Neural progenitor cell (in vitro differentiated cells): ENCODE measurements around the gene TMEM185A. TPM values are rescaled to one million over a fixed set of nuclear protein-coding genes. Genes with fewer than 3 reads are reported as not detected.
"Not testable (repeated sequence)": the region's sequence is repeated elsewhere in the genome, so short reads cannot be mapped to it uniquely, and the experiment has no call there.

ENCODE experiments used
- DNase-seq: peaks from one replicate; pipeline ENCODE4 v3.0.0-alpha.2; 2016; ENCODE audit warnings: low spot score
- H2AFZ ChIP-seq: fragments of 200-600 bp; sonication (generic); replicated peaks from 2 replicates; pipeline ENCODE4 v1.6.1; 2016; ENCODE audit warnings: antibody characterized with exemption
- H3F3A ChIP-seq: fragments of 200-600 bp; sonication (generic); 2 replicates; pipeline ENCODE4 v1.6.1; 2016; ENCODE audit warnings: antibody characterized with exemption, low read depth
- H3K27ac ChIP-seq: fragments of 200-600 bp; sonication (generic); 2 replicates; pipeline ENCODE4 v1.5.1; 2016; ENCODE audit warnings: mild to moderate bottlenecking
- H3K27me3 ChIP-seq: fragments of 200-600 bp; sonication (generic); 2 replicates; pipeline ENCODE4 v1.6.1; 2016; ENCODE audit warnings: mild to moderate bottlenecking, moderate library complexity
- H3K36me3 ChIP-seq: fragments of 200-600 bp; sonication (generic); 2 replicates; pipeline ENCODE4 v1.5.1; 2016
- H3K4me1 ChIP-seq: fragments of 200-600 bp; sonication (generic); 2 replicates; pipeline ENCODE4 v1.6.1; 2016; ENCODE audit warnings: mixed run types
- H3K4me2 ChIP-seq: fragments of 200-600 bp; sonication (generic); 2 replicates; pipeline ENCODE4 v1.6.1; 2016
- H3K4me3 ChIP-seq: fragments of 200-600 bp; sonication (generic); 2 replicates; pipeline ENCODE4 v1.5.1; 2016
- H3K79me2 ChIP-seq: fragments of 200-600 bp; sonication (generic); 2 replicates; pipeline ENCODE4 v1.6.1; 2016; ENCODE audit warnings: low read depth
- H3K9ac ChIP-seq: fragments of 200-600 bp; sonication (generic); 2 replicates; pipeline ENCODE4 v1.6.1; 2016
- H3K9me3 ChIP-seq: fragments of 200-600 bp; sonication (generic); 2 replicates; pipeline ENCODE4 v1.5.1; 2016; ENCODE audit warnings: low read depth
- H4K20me1 ChIP-seq: fragments of 200-600 bp; sonication (generic); 2 replicates; pipeline ENCODE4 v1.6.1; 2016; ENCODE audit warnings: low read depth
- H3K27ac Mint-ChIP-seq: 3 replicates; pipeline ENCODE4 v1.8.0; 2021; ENCODE audit warnings: mixed read lengths
- H3K27me3 Mint-ChIP-seq: 2 replicates; pipeline ENCODE4 v1.8.0; 2022; ENCODE audit warnings: low read depth, mild to moderate bottlenecking, inconsistent platforms, moderate library complexity, mixed read lengths; ENCODE audit not compliant: insufficient read depth
- H3K36me3 Mint-ChIP-seq: 3 replicates; pipeline ENCODE4 v1.8.0; 2021; ENCODE audit warnings: mixed read lengths
- H3K4me1 Mint-ChIP-seq: 3 replicates; pipeline ENCODE4 v1.8.0; 2021; ENCODE audit warnings: mixed read lengths
- H3K4me3 Mint-ChIP-seq: 3 replicates; pipeline ENCODE4 v1.8.0; 2021; ENCODE audit warnings: mild to moderate bottlenecking, moderate library complexity, mixed read lengths
- H3K9me3 Mint-ChIP-seq: 3 replicates; pipeline ENCODE4 v1.8.0; 2020; ENCODE audit warnings: mixed read lengths
- total RNA-seq: library from RNA; depleted of rRNA; stranded (reverse); fragments of >200 nt; gene quantifications from 2 replicates; pipeline ENCODE4 v1.2.3, GENCODE V29; 2015; ENCODE audit warnings: low replicate concordance

Gene TMEM185A
- total RNA-seq, 1 donor from 2014 or later: 16.3 TPM

GRCh38 chrX:149551245-149551938 lies 80.2 kb downstream of the TMEM185A start:
- not testable (repeated sequence) for H3K27me3 Mint-ChIP-seq, DNase-seq, H3F3A ChIP-seq, H3K4me2 ChIP-seq, H3K36me3 ChIP-seq, H3K4me3 Mint-ChIP-seq, H3K27ac Mint-ChIP-seq, H3K79me2 ChIP-seq, H3K9me3 ChIP-seq, H3K9ac ChIP-seq, H2AFZ ChIP-seq, H3K4me1 Mint-ChIP-seq, H3K36me3 Mint-ChIP-seq, H3K27ac ChIP-seq, H4K20me1 ChIP-seq, H3K4me3 ChIP-seq, H3K4me1 ChIP-seq, H3K27me3 ChIP-seq, H3K9me3 Mint-ChIP-seq

- H3K4me1 Mint-ChIP-seq, H3K79me2 ChIP-seq, DNase-seq, H2AFZ ChIP-seq, H3K9me3 ChIP-seq, H3K36me3 ChIP-seq, H3K27me3 ChIP-seq, H3K27ac Mint-ChIP-seq, H3K36me3 Mint-ChIP-seq, H4K20me1 ChIP-seq, H3F3A ChIP-seq, H3K9ac ChIP-seq, H3K27me3 Mint-ChIP-seq, H3K27ac ChIP-seq, H3K4me3 ChIP-seq, H3K4me3 Mint-ChIP-seq, H3K4me1 ChIP-seq, H3K9me3 Mint-ChIP-seq, H3K4me2 ChIP-seq: not testable (repeated sequence)
These were observed 81.1 kb downstream of the TMEM185A start for GRCh38 chrX:149550454-149550853.

- H3K4me3 Mint-ChIP-seq, H3K4me1 ChIP-seq, H3K4me1 Mint-ChIP-seq, H3K4me3 ChIP-seq, H3K36me3 ChIP-seq, H3K27me3 Mint-ChIP-seq, H3F3A ChIP-seq, H3K36me3 Mint-ChIP-seq, H3K27ac ChIP-seq, H3K27ac Mint-ChIP-seq, H3K9ac ChIP-seq, H3K79me2 ChIP-seq, H3K9me3 Mint-ChIP-seq, H3K27me3 ChIP-seq, H3K9me3 ChIP-seq, H2AFZ ChIP-seq, DNase-seq, H4K20me1 ChIP-seq, H3K4me2 ChIP-seq: not testable (repeated sequence)
These were observed 81.9 kb downstream of the TMEM185A start, which contains the start of gene HSFX3 for GRCh38 chrX:149549701-149550100. TSS of gene HSFX3 (minus strand) at chrX:149549924. CDS start at chrX:149549852, 72 bp downstream.

- H3K4me3 ChIP-seq, H3F3A ChIP-seq: not testable (repeated sequence)
These were observed 83.8 kb downstream of the TMEM185A start for GRCh38 chrX:149547782-149548181.

GRCh38 chrX:149546962-149547361 lies 84.6 kb downstream of the TMEM185A start:
- H3K9ac ChIP-seq, H3K4me3 Mint-ChIP-seq, H3K27me3 Mint-ChIP-seq, H3K27me3 ChIP-seq, H3K79me2 ChIP-seq, H3F3A ChIP-seq, H3K4me3 ChIP-seq, H4K20me1 ChIP-seq, H3K9me3 ChIP-seq, H3K9me3 Mint-ChIP-seq, H3K4me1 Mint-ChIP-seq, DNase-seq, H2AFZ ChIP-seq, H3K27ac ChIP-seq, H3K27ac Mint-ChIP-seq, H3K4me1 ChIP-seq, H3K4me2 ChIP-seq, H3K36me3 Mint-ChIP-seq, H3K36me3 ChIP-seq: not testable (repeated sequence)

More at GRCh38 chrX:149547782-149548181, 83.8 kb downstream of the TMEM185A start:
- H3K4me3 Mint-ChIP-seq, H3K9me3 Mint-ChIP-seq, H3K79me2 ChIP-seq, H3K27ac Mint-ChIP-seq, H3K36me3 Mint-ChIP-seq, H3K4me1 Mint-ChIP-seq, H3K9ac ChIP-seq, H3K36me3 ChIP-seq, H4K20me1 ChIP-seq, H3K27me3 ChIP-seq, H3K4me1 ChIP-seq, H3K9me3 ChIP-seq, H3K27me3 Mint-ChIP-seq, H2AFZ ChIP-seq, H3K27ac ChIP-seq, H3K4me2 ChIP-seq, DNase-seq: not testable (repeated sequence)

Other genes starting within 250 kb of the TMEM185A start
- 14.5 and 22.2 TPM in 2 replicates for gene IDS, start 126.5 kb downstream of the TMEM185A start, total RNA-seq
- gene EOLA1, start 90.8 kb downstream of the TMEM185A start, total RNA-seq: 3.5 and 7.5 TPM in 2 replicates
- not detected in 2 replicates for gene HSFX3, start 81.9 kb downstream of the TMEM185A start, total RNA-seq
- gene MAGEA9B, start 44.3 kb downstream of the TMEM185A start, total RNA-seq: not detected in 2 replicates
- gene HSFX2, start 36.5 kb downstream of the TMEM185A start, total RNA-seq: 0.56 and 0.77 TPM in 2 replicates
- not detected in 2 replicates for gene MAGEA11, start 80.3 kb upstream of the TMEM185A start, total RNA-seq
- 0.06 and 0.59 TPM in 2 replicates for gene HSFX1, start 142.3 kb upstream of the TMEM185A start, total RNA-seq
- gene MAGEA9, start 150.1 kb upstream of the TMEM185A start, total RNA-seq: not detected in 2 replicates
- not detected in 2 replicates for gene MAGEA8, start 249.4 kb upstream of the TMEM185A start, total RNA-seq